H9 (cell line): ENCODE measurements around the gene TEX264. TPM values are rescaled to one million over a fixed set of nuclear protein-coding genes. Genes with fewer than 3 reads are reported as not detected.
A peak's percentile ranks its signal among the peaks of the same experiment; 100 is the strongest.
"Not testable (repeated sequence)": the region's sequence is repeated elsewhere in the genome, so short reads cannot be mapped to it uniquely, and the experiment has no call there.

ENCODE experiments used
- DNase-seq: peaks from one replicate; pipeline ENCODE4 v3.0.0-alpha.2; 2017
- H2AFZ ChIP-seq: one replicate; pipeline ENCODE4 v1.6.1; 2013; ENCODE audit warnings: mild to moderate bottlenecking, low read length, control low read depth, moderate library complexity
- H2AK5ac ChIP-seq: 2 replicates; pipeline ENCODE4 v1.6.1; 2013; ENCODE audit warnings: low read length, control low read depth, mixed read lengths; ENCODE audit not compliant: insufficient read length
- H2BK120ac ChIP-seq: one replicate; pipeline ENCODE4 v1.6.1; 2013; ENCODE audit warnings: low read depth, mild to moderate bottlenecking, low read length, control low read depth, inconsistent platforms; ENCODE audit not compliant: poor library complexity, severe bottlenecking
- H2BK12ac ChIP-seq: 2 replicates; pipeline ENCODE4 v1.6.1; 2013; ENCODE audit warnings: low read length, control low read depth, mixed read lengths, low read depth; ENCODE audit not compliant: insufficient read length
- H2BK15ac ChIP-seq: 2 replicates; pipeline ENCODE4 v1.6.1; 2013; ENCODE audit warnings: low read depth, low read length, control low read depth
- H2BK20ac ChIP-seq: one replicate; pipeline ENCODE4 v1.6.1; 2013; ENCODE audit warnings: low read depth, mild to moderate bottlenecking, low read length, control low read depth, inconsistent platforms; ENCODE audit not compliant: poor library complexity, severe bottlenecking
- H2BK5ac ChIP-seq: 2 replicates; pipeline ENCODE4 v1.6.1; 2013; ENCODE audit warnings: low read length, control low read depth, mixed read lengths; ENCODE audit not compliant: insufficient read length
- H3K14ac ChIP-seq: 2 replicates; pipeline ENCODE4 v1.6.1; 2013; ENCODE audit warnings: low read length, control low read depth; ENCODE audit not compliant: insufficient read depth
- H3K18ac ChIP-seq: 2 replicates; pipeline ENCODE4 v1.6.1; 2013; ENCODE audit warnings: low read depth, mild to moderate bottlenecking, mixed read lengths, low read length, control low read depth; ENCODE audit not compliant: insufficient read length
- H3K23ac ChIP-seq: 2 replicates; pipeline ENCODE4 v1.6.1; 2013; ENCODE audit warnings: low read length, control low read depth, mixed read lengths, low read depth; ENCODE audit not compliant: insufficient read length
- H3K23me2 ChIP-seq: 2 replicates; pipeline ENCODE4 v1.6.1; 2013; ENCODE audit warnings: low read depth, mild to moderate bottlenecking, mixed read lengths, low read length, control low read depth; ENCODE audit not compliant: insufficient read length, poor library complexity, severe bottlenecking
- H3K27ac ChIP-seq: 2 replicates; pipeline ENCODE4 v1.5.1; 2013; ENCODE audit warnings: low read length, control low read depth, mixed read lengths, low read depth; ENCODE audit not compliant: insufficient read length
- H3K27me3 ChIP-seq: 2 replicates; pipeline ENCODE4 v1.6.1; 2013; ENCODE audit warnings: low read length, control low read depth, inconsistent platforms; ENCODE audit not compliant: insufficient read depth
- H3K4ac ChIP-seq: 2 replicates; pipeline ENCODE4 v1.6.1; 2013; ENCODE audit warnings: low read depth, mild to moderate bottlenecking, control low read depth, inconsistent platforms, low read length, moderate library complexity
- H3K4me1 ChIP-seq: 2 replicates; pipeline ENCODE4 v1.6.1; 2013; ENCODE audit warnings: low read length, control low read depth, inconsistent platforms; ENCODE audit not compliant: insufficient read depth
- H3K4me2 ChIP-seq: 2 replicates; pipeline ENCODE4 v1.6.1; 2013; ENCODE audit warnings: low read length, control low read depth, mixed read lengths; ENCODE audit not compliant: insufficient read length, insufficient read depth
- H3K56ac ChIP-seq: 2 replicates; pipeline ENCODE4 v1.6.1; 2013; ENCODE audit warnings: low read depth, mild to moderate bottlenecking, mixed read lengths, low read length, control low read depth; ENCODE audit not compliant: insufficient read length
- H3K79me1 ChIP-seq: 2 replicates; pipeline ENCODE4 v1.6.1; 2013; ENCODE audit warnings: low read depth, mild to moderate bottlenecking, moderate library complexity, low read length, control low read depth, inconsistent platforms; ENCODE audit not compliant: insufficient read depth, poor library complexity, severe bottlenecking
- H3K79me2 ChIP-seq: 2 replicates; pipeline ENCODE4 v1.6.1; 2013; ENCODE audit warnings: low read length, control low read depth, inconsistent platforms; ENCODE audit not compliant: insufficient read depth
- H3K9ac ChIP-seq: 2 replicates; pipeline ENCODE4 v1.6.1; 2013; ENCODE audit warnings: low read length, control low read depth, mixed read lengths; ENCODE audit not compliant: insufficient read length; ENCODE audit errors: extremely low read depth
- H3K9me3 ChIP-seq: one replicate; pipeline ENCODE4 v1.6.1; 2013; ENCODE audit warnings: low read depth, low read length, inconsistent platforms; ENCODE audit not compliant: control insufficient read depth
- H3T11ph ChIP-seq: one replicate; pipeline ENCODE4 v1.6.1; 2013; ENCODE audit warnings: mild to moderate bottlenecking, low read length, control low read depth, inconsistent platforms
- H4K20me1 ChIP-seq: one replicate; pipeline ENCODE4 v1.6.1; 2013; ENCODE audit not compliant: control insufficient read depth, insufficient read length, insufficient read depth
- H4K5ac ChIP-seq: 2 replicates; pipeline ENCODE4 v1.6.1; 2013; ENCODE audit warnings: low read depth, mild to moderate bottlenecking, mixed read lengths, low read length, control low read depth; ENCODE audit not compliant: insufficient read length
- H4K8ac ChIP-seq: replicated peaks from 2 replicates; pipeline ENCODE4 v1.6.1; 2013; ENCODE audit warnings: low read length, control low read depth, mixed read lengths, low read depth; ENCODE audit not compliant: insufficient read length
- H4K91ac ChIP-seq: 2 replicates; pipeline ENCODE4 v1.6.1; 2013; ENCODE audit warnings: low read depth, mild to moderate bottlenecking, moderate library complexity, mixed read lengths, low read length, control low read depth; ENCODE audit not compliant: insufficient read length
- H3K27ac Mint-ChIP-seq, 3 experiments: 2 replicates in 2 of 3; 3 replicates in 1 of 3; pipeline ENCODE4 v1.8.0; 2020 to 2021; ENCODE audit warnings: mixed read lengths in 3 of 3, mild to moderate bottlenecking in 1 of 3, moderate library complexity in 1 of 3
- H3K27me3 Mint-ChIP-seq: 2 replicates; pipeline ENCODE4 v1.8.0; 2021; ENCODE audit warnings: low read depth, mild to moderate bottlenecking, moderate library complexity, mixed read lengths
- H3K36me3 Mint-ChIP-seq, 3 experiments: 2 replicates in 2 of 3; 3 replicates in 1 of 3; pipeline ENCODE4 v1.8.0; 2020 to 2021; ENCODE audit warnings: low read depth in 3 of 3, mixed read lengths in 3 of 3; ENCODE audit not compliant: insufficient read depth in 1 of 3
- H3K4me1 Mint-ChIP-seq, 2 experiments: 2 replicates each; pipeline ENCODE4 v1.8.0; 2020; ENCODE audit warnings: mixed read lengths in 2 of 2
- H3K4me3 Mint-ChIP-seq, 2 experiments: 2 replicates in 1 of 2; 3 replicates in 1 of 2; pipeline ENCODE4 v1.8.0; 2020 to 2021; ENCODE audit warnings: mild to moderate bottlenecking in 2 of 2, mixed read lengths in 2 of 2, moderate library complexity in 1 of 2
- H3K9me3 Mint-ChIP-seq, 2 experiments: 2 replicates in 1 of 2; 3 replicates in 1 of 2; pipeline ENCODE4 v1.8.0; 2020; ENCODE audit warnings: mild to moderate bottlenecking in 2 of 2, mixed read lengths in 2 of 2, moderate library complexity in 1 of 2
- WGBS: extraction: QIAGEN DNeasy Blood & Tissue Kit; methylation state at CpG from one replicate; pipeline ENCODE4 v1.1.7; 2013; ENCODE audit warnings: missing lambda C conversion rate, low lambda C conversion rate, mixed read lengths; ENCODE audit not compliant: insufficient read length; ENCODE audit errors: extremely low coverage; 5-methylcytosine and 5-hydroxymethylcytosine counted together
- total RNA-seq: library from RNA; stranded (reverse); gene quantifications from 2 replicates; pipeline ENCODE4 v1.2.1, GENCODE V29; 2021

Gene TEX264
- total RNA-seq, 1 experiment from 2014 or later, result 17.3 TPM

GRCh38 chr3:51742978-51743377 is 71.9 kb downstream of the TEX264 start:
- H3K27ac ChIP-seq, H4K5ac ChIP-seq, H2BK12ac ChIP-seq, H2BK5ac ChIP-seq, H4K91ac ChIP-seq, H2BK15ac ChIP-seq, H3T11ph ChIP-seq, H3K79me2 ChIP-seq, H3K4ac ChIP-seq, H4K20me1 ChIP-seq, H3K36me3 Mint-ChIP-seq, H4K8ac ChIP-seq, H3K23me2 ChIP-seq, H3K4me2 ChIP-seq, H3K18ac ChIP-seq, H3K79me1 ChIP-seq, H3K23ac ChIP-seq, H3K9ac ChIP-seq, H3K14ac ChIP-seq, H3K4me1 ChIP-seq, H3K56ac ChIP-seq, H2BK20ac ChIP-seq, H2BK120ac ChIP-seq, H3K9me3 ChIP-seq, H3K27me3 ChIP-seq, H2AFZ ChIP-seq, H2AK5ac ChIP-seq, H3K27ac Mint-ChIP-seq, DNase-seq, H3K27me3 Mint-ChIP-seq: not testable (repeated sequence)
- Mint-ChIP-seq H3K9me3 (peaks cover 9 to 27% of the 10 kb centered on the region in 2 experiments), H3K4me3 (peak overlapping the region in 1 of 2 experiments; percentile 18; a peak in 1 of 5 replicates), H3K4me1 (peaks cover 19 to 36% of the 10 kb centered on the region in 2 experiments)
- WGBS, result no CpG with 5 or more reads among the region's 4 CpGs
